ENCODE data around the gene TP53TG5. TPM values are rescaled to one million over a fixed set of nuclear protein-coding genes. Genes with fewer than 3 reads are reported as not detected.

Gene TP53TG5
- under 1 TPM in 4 of 6 donors, not detected in 2; 0.14 to 0.29 (median 0.21) TPM for polyA plus RNA-seq (ENCODE audit: low read depth in 6 of 6)

DNA sequence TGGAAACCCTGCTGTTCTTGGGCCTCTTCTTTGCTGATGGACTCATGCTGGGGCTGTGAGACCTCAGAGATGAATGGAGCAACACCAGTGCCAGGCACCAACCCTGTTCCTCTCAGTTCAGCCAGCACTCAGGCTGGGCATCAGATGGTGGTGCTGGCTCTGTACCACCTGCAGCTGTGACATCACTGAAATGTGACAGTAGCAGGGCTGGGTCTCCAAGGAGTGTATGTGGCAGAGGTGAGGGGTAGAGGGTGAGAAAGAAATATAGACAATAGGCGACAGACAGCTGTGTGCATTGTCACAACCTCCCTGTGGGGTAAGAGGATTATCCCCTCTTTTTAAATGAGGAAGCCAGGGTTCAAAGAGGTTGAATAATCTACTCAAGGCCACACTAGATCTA, at the start of gene TP53TG5:
Gene TP53TG5, minus strand, starts transcription at position 135 of the 400 bp plus-strand sequence. Its CDS starts 89 bp downstream, at position 46.
- Mint-ChIP-seq H3K27me3 (no peaks in the 10 kb centered on the region), H3K9me3 (peaks cover 0 to 2% (median 0%) of the 10 kb centered on the region in 7 donors), H3K36me3 (peaks cover 10 to 15% of the 10 kb centered on the region in 2 donors), H3K4me1 (peaks cover 4 to 27% (median 17%) of the 10 kb centered on the region in 3 donors), H3K27ac (peak within 1 kb of the TSS in 2 of 6 donors; percentile 42 to 85), H3K4me3 (peak within 1 kb of the TSS in 2 of 8 donors; percentile 54 to 60)
- no peak for DNase-seq
- no peak for ATAC-seq (ENCODE audit: low read depth in 2 of 2)

DNA sequence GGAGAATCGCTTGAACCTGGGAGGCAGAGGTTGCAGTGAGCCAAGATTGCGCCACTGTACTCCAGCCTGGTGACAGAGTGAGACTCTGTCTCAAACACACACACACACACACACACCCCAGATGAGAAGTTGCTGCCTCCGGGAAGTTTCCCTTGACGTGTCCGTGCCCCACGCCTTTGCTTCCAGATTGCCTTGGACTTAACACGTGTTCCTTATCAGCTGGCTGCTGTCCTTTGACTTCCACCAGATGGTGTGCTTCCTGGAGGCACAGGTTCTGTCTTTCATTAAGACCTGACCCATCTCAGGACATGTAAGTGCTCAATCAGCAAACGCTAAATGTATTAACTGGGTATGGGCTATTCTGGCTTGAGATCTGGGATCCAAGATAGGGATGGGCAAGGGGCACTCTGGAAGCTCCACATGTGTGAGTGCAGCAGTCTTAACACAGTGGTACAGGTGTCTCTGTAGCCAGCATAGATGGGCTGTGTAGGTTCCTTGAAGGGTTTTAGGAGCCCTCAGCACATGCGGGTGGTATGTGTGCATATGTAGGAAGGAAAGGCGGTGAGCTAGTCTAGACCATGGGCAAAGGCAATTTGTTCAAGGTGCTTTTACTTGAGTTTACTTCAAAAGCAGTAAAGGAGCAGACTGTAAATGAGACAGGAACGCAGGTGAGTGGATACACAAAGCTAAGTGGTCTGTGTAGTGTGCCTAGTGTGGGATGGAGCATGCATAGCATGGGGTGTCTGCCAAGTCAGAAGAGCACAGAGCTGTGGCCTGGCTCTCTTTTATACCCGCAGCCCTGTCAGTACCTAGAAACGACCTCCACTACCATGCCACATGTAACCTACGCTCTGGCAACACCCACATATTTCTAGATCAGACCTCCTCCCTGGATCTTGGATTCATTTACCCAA, 49.4 kb upstream of the TP53TG5 start:
- peaks cover 4 to 12% of the 10 kb centered on the region in 2 donors for H3K36me3 Mint-ChIP-seq
- no peak for ATAC-seq (ENCODE audit: low read depth in 2 of 2)
- H3K4me3 Mint-ChIP-seq, result no peak overlapping the region
- peaks cover 0 to 6% (median 4%) of the 10 kb centered on the region in 7 donors for H3K9me3 Mint-ChIP-seq
- H3K27ac Mint-ChIP-seq, result peak overlapping the region in 4 of 6 donors; percentile 26 to 68 (median 40)
- no peaks in the 10 kb centered on the region for H3K27me3 Mint-ChIP-seq
- peaks cover 11 to 14% (median 12%) of the 10 kb centered on the region in 3 donors for H3K4me1 Mint-ChIP-seq
- no peak for DNase-seq

DNA sequence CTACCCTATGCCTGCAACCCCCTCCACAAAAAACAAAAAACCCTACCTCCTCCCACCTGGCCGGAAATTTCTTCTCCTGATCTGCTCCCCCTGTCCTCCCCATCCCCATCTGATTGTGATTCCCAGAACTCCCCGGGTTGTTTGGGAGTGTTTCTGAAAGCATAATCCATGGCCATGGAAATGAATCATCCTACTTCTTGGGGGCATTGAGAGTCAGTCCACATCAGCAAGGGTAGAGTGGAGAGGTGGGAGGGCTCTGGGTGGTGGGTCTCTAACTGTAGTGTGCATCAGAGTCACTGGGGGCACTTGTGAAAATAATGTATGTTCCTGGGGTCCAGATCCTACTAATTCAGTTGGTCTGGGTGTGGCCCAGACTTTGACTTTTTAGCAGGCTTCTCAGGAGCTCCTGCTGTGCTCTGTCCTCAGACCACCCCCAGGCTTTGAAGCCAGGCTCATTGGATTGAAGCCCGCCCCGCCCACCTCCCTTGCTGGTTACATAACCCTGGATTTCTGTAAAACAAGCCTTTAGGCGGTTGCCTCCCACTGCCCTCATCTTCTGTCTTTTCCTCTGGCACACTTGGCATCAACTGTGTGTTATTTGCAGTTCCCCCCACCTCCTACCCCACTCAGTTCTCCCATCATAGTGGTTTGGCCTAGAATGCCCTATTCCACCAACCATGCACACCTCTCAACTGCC, 48.3 kb upstream of the TP53TG5 start:
- peaks cover 4 to 12% of the 10 kb centered on the region in 2 donors for H3K36me3 Mint-ChIP-seq
- DNase-seq (no peak), ATAC-seq (ENCODE audit: low read depth in 2 of 2) (no peak)
- H3K9me3 Mint-ChIP-seq, result no peaks in the 10 kb centered on the region
- no peaks in the 10 kb centered on the region for H3K27me3 Mint-ChIP-seq
- H3K4me1 Mint-ChIP-seq, result peaks cover 2 to 4% (median 3%) of the 10 kb centered on the region in 3 donors
- H3K4me3 Mint-ChIP-seq, result no peak overlapping the region
- H3K27ac Mint-ChIP-seq, result peak overlapping the region in 2 of 6 donors; percentile 31 to 92

DNA sequence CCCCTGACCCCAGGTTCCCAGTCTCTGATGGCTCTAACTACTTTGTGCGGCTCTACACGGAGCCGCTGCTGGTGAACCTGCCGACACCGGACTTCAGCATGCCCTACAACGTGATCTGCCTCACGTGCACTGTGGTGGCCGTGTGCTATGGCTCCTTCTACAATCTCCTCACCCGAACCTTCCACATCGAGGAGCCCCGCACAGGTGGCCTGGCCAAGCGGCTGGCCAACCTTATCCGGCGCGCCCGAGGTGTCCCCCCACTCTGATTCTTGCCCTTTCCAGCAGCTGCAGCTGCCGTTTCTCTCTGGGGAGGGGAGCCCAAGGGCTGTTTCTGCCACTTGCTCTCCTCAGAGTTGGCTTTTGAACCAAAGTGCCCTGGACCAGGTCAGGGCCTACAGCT, 47.4 kb upstream of the TP53TG5 start:
- Mint-ChIP-seq H3K27ac (no peak overlapping the region), H3K4me3 (no peak overlapping the region), H3K27me3 (no peaks in the 10 kb centered on the region), H3K36me3 (peaks cover 4 to 14% of the 10 kb centered on the region in 2 donors), H3K9me3 (no peaks in the 10 kb centered on the region), H3K4me1 (no peaks in the 10 kb centered on the region)
- ATAC-seq (ENCODE audit: low read depth in 2 of 2), result no peak
- DNase-seq, result no peak

DNA sequence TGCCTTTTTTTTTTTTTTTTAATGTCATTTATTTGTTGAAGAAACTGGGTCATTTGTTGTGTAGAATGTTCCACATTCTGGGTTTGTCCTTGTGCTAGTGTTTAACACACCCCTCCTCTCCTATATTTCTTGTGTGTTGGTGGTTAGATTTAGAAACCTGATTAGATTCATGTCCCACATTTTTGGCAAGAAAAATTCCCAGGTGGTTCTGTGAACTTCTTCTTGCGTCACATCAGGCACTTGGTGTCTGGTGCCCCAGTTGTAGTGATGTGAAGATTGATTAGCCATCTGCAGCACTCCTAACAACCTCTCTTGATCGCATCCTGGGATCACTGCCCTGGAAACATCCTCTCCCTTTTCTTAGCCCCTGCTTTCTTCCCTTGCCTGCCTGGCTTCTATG, 45.6 kb upstream of the TP53TG5 start:
- peak overlapping the region in 2 of 6 donors; percentile 38 to 92 for H3K27ac Mint-ChIP-seq
- H3K27me3 Mint-ChIP-seq, result no peaks in the 10 kb centered on the region
- H3K36me3 Mint-ChIP-seq, result peaks cover 8 to 32% of the 10 kb centered on the region in 2 donors

DNA sequence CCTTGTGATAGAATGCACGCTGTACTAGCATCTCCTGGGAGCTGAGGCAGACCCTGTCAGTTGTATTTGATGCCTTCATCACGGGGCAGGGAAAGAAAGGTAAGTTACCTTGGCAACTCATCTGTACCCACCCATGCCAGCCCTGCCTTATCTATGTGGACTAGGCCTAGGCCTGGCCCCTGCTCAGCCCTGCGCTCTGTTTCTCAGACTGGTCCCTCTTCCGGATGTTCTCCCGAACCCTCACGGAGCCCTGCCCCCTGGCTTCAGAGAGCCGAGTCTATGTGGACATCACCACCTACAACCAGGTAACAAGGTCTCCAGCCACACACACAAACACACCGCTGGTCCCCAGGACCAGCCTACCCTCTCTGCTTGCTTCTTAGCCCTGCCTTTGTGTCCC, 42.0 kb upstream of the TP53TG5 start:
- Mint-ChIP-seq H3K4me3 (peak overlapping the region in 1 of 8 donors; percentile 99), H3K27me3 (no peaks in the 10 kb centered on the region), H3K9me3 (no peaks in the 10 kb centered on the region), H3K4me1 (peaks cover 34 to 52% (median 40%) of the 10 kb centered on the region in 3 donors), H3K27ac (peak overlapping the region in 3 of 6 donors; percentile 4 to 96 (median 93)), H3K36me3 (peaks cover 8 to 40% of the 10 kb centered on the region in 2 donors)
- no peak for ATAC-seq (ENCODE audit: low read depth in 2 of 2)
- no peak for DNase-seq

More for the DNA sequence above, 45.6 kb upstream of the TP53TG5 start:
- peak overlapping the region in 1 of 8 donors; percentile 62 for H3K4me3 Mint-ChIP-seq
- H3K9me3 Mint-ChIP-seq, result no peaks in the 10 kb centered on the region
- DNase-seq, result no peak
- ATAC-seq (ENCODE audit: low read depth in 2 of 2), result no peak
- H3K4me1 Mint-ChIP-seq, result peaks cover 10 to 17% (median 17%) of the 10 kb centered on the region in 3 donors

DNA sequence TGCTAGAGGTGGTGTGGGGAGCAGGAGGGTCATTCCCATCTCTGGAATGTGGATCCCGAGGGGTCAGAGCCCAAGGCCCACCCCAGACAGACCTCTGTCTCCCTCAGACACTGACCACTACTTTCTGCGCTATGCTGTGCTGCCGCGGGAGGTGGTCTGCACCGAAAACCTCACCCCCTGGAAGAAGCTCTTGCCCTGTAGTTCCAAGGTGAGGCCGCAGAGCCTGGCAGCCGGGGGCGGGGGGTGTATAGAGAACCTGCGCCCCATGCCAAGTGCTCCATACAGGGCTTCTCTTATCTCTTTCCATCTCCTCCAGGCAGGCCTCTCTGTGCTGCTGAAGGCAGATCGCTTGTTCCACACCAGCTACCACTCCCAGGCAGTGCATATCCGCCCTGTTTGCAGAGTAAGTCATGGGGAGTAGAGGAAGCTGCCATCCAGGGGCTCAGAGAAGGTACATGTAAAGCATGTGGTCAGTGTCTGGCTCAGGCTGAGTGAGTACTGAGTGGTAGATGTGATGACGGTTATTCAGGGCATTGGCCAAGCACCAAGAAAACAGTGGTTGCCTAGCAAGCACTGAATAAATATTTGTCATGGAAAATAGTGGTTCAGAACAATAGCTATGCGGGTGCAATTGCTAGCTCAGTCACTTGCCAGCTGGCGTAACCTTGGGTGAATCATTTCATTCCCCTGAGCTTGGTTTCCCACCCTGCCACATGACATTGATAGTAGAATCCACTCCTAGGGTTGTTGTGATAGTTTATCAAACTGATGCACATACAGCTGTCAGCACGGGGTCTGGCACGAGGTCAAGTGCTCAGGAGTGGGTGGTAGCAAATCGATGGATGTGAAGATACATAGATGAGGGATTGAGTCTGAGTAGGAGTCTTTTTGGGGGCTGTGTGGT, 41.3 kb upstream of the TP53TG5 start:
- no peaks in the 10 kb centered on the region for H3K27me3 Mint-ChIP-seq
- H3K36me3 Mint-ChIP-seq, result peaks cover 8 to 37% of the 10 kb centered on the region in 2 donors
- H3K27ac Mint-ChIP-seq, result peak overlapping the region in 5 of 6 donors; percentile 25 to 96 (median 89)
- ATAC-seq (ENCODE audit: low read depth in 2 of 2) (peak; percentile 3 to 39), DNase-seq (no peak)
- peaks cover 36 to 55% (median 42%) of the 10 kb centered on the region in 3 donors for H3K4me1 Mint-ChIP-seq
- peak overlapping the region in 5 of 8 donors; percentile 15 to 99 (median 21) for H3K4me3 Mint-ChIP-seq
- H3K9me3 Mint-ChIP-seq, result no peaks in the 10 kb centered on the region

DNA sequence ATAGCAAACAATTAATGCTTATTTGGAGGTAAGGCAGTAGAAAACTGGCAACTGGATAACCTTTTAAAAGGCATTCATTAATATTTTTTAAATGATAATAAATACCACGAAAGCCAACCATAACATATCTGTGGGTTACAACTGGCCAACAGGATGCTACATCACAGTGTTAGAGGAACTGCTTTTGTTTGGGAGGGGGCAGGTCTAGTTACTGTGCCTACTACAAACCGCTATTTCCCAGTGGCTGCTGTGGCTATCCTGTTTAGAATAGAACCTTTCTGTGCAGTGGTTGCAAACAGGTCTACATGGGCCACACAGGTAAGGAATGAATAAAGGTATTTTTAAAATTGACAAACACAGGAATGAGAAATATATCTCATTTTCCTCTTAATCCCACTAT, 38.8 kb upstream of the TP53TG5 start:
- Mint-ChIP-seq H3K9me3 (no peaks in the 10 kb centered on the region), H3K27me3 (no peaks in the 10 kb centered on the region), H3K4me3 (peak overlapping the region; percentile 91 to 99 (median 96)), H3K27ac (peak overlapping the region; percentile 96 to 99 (median 98)), H3K4me1 (peaks cover 37 to 55% (median 42%) of the 10 kb centered on the region in 3 donors), H3K36me3 (peaks cover 4 to 28% of the 10 kb centered on the region in 2 donors)
- ATAC-seq (ENCODE audit: low read depth in 2 of 2) (no peak), DNase-seq (no peak)

DNA sequence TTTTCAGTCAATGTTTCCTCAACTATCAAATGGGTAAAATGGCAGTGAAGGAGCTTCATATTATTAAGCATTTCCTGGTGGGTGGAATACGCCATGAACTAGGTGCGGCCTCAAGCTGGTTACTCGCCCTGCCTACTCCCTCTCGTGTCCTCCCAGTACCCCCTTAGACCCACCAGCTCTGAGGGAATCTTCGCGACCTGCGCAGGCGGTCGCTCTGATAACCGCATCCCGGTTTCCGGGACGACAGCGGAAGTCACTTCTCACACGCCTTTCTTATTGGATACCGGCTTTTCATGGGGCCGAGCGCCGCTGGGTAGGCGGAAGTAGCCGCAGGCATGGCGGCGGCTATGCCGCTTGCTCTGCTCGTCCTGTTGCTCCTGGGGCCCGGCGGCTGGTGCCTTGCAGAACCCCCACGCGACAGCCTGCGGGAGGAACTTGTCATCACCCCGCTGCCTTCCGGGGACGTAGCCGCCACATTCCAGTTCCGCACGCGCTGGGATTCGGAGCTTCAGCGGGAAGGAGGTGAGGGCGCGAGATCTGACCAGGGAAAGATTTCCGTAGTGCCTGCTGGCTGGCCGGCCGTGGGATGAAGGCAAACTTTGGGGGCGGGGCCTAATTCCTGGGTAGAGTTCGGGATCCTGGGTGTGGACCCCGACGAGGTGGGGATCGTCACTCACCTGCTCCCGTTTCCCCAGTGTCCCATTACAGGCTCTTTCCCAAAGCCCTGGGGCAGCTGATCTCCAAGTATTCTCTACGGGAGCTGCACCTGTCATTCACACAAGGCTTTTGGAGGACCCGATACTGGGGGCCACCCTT, 37.9 kb upstream of the TP53TG5 start, which contains the start of gene PIGT:
Gene PIGT, plus strand, starts transcription at position 320 of the 816 bp plus-strand sequence. Its CDS starts 16 bp downstream, at position 336.
- no peaks in the 10 kb centered on the region for H3K27me3 Mint-ChIP-seq
- H3K9me3 Mint-ChIP-seq, result no peaks in the 10 kb centered on the region
- ATAC-seq (ENCODE audit: low read depth in 2 of 2) (peak; percentile 91 to 97), DNase-seq (peak; percentile 91)
- H3K4me3 Mint-ChIP-seq, result peak within 1 kb of the TSS; percentile 91 to 99 (median 96)
- peaks cover 40 to 55% (median 42%) of the 10 kb centered on the region in 3 donors for H3K4me1 Mint-ChIP-seq
- H3K27ac Mint-ChIP-seq, result peak within 1 kb of the TSS; percentile 96 to 99 (median 98)
- peaks cover 4 to 28% of the 10 kb centered on the region in 2 donors for H3K36me3 Mint-ChIP-seq

DNA sequence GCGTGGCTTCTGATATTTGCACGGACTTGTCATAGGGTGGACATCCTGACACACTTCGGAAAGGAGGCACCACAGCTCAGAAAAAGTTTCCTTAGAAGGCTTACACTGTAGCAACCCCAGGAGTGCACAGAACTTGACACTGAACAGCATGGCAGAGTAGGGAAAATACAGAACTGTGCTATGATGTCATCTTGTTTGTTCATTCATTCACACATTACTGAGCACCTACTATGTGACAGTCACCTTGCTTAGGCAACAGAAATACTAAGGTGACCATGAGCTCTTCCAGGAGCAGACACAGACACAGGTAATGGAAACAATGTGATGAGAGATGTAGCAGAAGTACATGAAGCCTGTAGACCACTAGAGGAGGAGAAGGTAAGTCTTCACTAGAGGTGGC, 35.4 kb upstream of the TP53TG5 start:
- H3K4me3 Mint-ChIP-seq, result peak overlapping the region in 2 of 8 donors; percentile 20 to 99
- DNase-seq (no peak), ATAC-seq (ENCODE audit: low read depth in 2 of 2) (no peak)
- no peaks in the 10 kb centered on the region for H3K9me3 Mint-ChIP-seq
- H3K4me1 Mint-ChIP-seq, result peaks cover 26 to 40% (median 36%) of the 10 kb centered on the region in 3 donors
- H3K27me3 Mint-ChIP-seq, result no peaks in the 10 kb centered on the region
- peaks cover 5 to 9% of the 10 kb centered on the region in 2 donors for H3K36me3 Mint-ChIP-seq
- peak overlapping the region in 2 of 6 donors; percentile 11 to 29 for H3K27ac Mint-ChIP-seq

DNA sequence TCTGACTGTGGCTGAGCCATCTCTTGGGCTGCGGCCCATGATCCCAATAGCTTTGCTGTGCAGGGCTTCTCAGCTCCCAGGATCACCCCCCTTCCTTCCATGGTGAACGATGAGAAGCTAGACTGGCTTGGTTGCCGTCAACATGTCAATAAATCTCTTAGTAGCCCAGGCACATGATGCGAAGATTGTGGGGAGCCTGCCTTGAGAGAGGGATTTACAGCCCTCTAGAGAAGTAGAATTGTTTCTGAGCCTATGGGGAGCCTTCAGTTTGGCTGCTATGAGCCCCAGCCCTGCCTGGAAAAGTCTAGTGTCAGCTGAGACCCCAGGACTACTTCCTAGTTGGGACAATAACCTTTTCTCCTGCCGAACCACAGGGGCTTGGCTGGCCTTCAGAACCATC, 34.5 kb upstream of the TP53TG5 start:
- no peaks in the 10 kb centered on the region for H3K27me3 Mint-ChIP-seq
- H3K36me3 Mint-ChIP-seq, result peaks cover 0 to 9% of the 10 kb centered on the region in 2 donors
- DNase-seq (no peak), ATAC-seq (ENCODE audit: low read depth in 2 of 2) (no peak)
- peak overlapping the region in 1 of 6 donors; percentile 22 for H3K27ac Mint-ChIP-seq
- H3K4me3 Mint-ChIP-seq, result peak overlapping the region in 1 of 8 donors; percentile 56
- no peaks in the 10 kb centered on the region for H3K9me3 Mint-ChIP-seq
- peaks cover 24 to 40% (median 37%) of the 10 kb centered on the region in 3 donors for H3K4me1 Mint-ChIP-seq
